ENCODE results near the gene DUSP19. TPM values are rescaled to one million over a fixed set of nuclear protein-coding genes. Genes with fewer than 3 reads are reported as not detected.

The DUSP19 gene
- total RNA-seq, 1 experiment from 2014 or later = 0.86 TPM

GRCh38 chr2:183105402-183106134, 27.0 kb downstream of the DUSP19 start:
- H3K9me3 ChIP-seq = no peaks in the 10 kb centered on the region
- H3K27me3 ChIP-seq = no peaks in the 10 kb centered on the region
- DNase-seq = peak; percentile 9
- no peaks in the 10 kb centered on the region for H3K36me3 ChIP-seq
- no peak overlapping the region for H3K4me3 ChIP-seq

DNA sequence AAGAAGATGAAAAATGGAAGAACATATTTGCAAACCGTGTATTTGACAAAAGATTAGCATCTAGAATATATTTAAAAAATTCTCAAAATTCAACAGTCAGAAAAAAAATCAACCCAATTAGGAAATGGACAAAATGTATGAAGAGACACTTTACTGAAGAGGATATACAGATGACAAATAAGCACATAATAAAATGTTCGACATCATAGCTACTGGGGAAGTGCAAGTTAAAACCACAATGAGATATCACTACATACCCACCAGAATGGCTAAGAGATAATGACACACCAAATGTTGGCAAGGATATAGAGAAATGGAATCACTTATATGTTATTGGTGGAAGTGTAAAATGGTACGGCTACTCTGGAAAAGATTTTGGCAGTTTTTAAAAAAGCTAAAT, 34.0 kb downstream of the DUSP19 start:
- no peak overlapping the region for H3K4me3 ChIP-seq
- H3K27me3 ChIP-seq = no peaks in the 10 kb centered on the region
- no peaks in the 10 kb centered on the region for H3K9me3 ChIP-seq
- DNase-seq = no peak
- H3K36me3 ChIP-seq = no peaks in the 10 kb centered on the region

DNA sequence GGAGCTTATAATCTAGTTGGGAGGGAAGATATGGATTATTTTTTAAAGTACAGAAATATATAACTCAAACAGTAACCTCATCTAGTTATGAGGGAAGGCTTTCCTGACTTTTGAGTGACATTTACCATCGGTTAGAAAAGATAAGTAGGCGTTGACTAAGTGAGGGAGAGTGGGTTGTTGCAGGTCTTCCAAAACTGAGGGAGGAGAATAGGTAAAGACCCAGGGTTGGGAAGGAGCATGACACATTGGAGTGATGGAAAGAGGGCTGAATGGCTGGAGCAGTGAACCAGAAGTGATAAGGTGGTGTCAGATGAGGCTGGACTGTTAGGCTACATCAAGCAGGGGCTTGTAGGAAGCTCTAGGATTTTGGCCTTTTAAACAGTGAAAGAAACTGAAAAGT, 35.1 kb downstream of the DUSP19 start:
- Histone ChIP-seq H3K36me3 (no peaks in the 10 kb centered on the region), H3K9me3 (no peaks in the 10 kb centered on the region), H3K27me3 (no peaks in the 10 kb centered on the region), H3K4me3 (no peak overlapping the region)
- DNase-seq = no peak

DNA sequence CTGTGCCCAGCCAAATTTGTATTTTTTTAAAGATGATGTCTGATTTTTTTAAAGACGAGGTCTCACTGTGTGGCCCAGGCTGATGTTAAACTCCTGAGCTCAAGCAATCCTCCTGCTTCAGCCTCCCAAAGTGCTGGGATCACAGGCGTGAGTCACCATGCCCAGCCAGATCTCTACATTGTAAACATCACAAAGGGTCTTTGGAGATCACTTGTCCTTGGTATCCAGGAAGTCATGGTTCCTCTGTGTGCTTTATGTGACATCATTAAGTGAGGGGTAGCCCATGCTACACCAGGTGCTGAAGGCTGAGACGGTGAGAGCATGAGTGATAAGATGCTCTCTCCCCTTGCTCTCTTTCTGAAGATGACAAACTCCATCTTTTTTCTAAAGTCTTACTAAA, 38.7 kb downstream of the DUSP19 start:
- Histone ChIP-seq H3K27me3 (no peaks in the 10 kb centered on the region), H3K4me3 (no peak overlapping the region), H3K36me3 (no peaks in the 10 kb centered on the region), H3K9me3 (no peaks in the 10 kb centered on the region)
- no peak for DNase-seq

DNA sequence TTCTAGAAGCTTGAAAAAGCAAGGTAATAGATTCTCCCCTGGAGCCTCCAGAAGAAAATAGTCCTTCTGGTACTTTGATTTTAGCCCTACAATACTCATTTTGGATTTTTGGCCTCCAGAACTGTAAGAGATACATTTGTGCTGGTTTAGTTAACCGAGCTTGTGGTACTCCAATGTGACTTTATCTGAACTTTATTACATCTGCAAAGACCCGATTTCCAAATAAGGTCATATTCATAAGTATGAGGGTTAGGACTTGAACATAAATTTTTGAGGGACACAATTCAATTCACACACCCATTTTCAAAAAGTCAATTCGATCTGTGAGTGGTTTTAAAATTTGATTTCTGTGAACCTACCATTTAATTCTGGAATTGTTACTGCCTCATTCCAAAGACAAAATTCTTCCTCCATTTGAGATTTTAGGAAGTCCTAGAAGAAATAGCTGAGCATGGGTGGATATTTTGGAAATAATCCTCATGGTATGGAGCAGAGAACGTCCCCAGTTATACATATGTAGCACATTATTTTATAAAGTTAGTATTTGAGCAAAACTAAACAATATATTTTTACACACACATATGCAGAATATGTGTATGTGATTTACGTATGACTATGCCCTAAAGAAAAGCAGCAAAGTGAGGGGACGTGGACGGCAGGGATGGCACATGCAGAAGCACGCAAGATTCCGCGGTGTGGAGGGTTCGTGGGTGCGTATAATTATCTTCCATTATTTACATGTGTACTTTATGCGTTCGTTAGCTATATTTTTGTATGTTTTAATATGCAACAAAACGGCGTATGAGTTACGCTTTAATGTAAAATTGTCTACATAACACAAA, 44.8 kb downstream of the DUSP19 start:
- peak; percentile 18 for DNase-seq
- Histone ChIP-seq H3K36me3 (no peaks in the 10 kb centered on the region; the same call in 1 of the 2 replicates), H3K27me3 (no peaks in the 10 kb centered on the region), H3K4me3 (peak overlapping the region; percentile 90), H3K9me3 (no peaks in the 10 kb centered on the region)

- no peaks in the 10 kb centered on the region for H3K9me3 ChIP-seq
- H3K27me3 ChIP-seq = no peaks in the 10 kb centered on the region
- DNase-seq = no peak
- peak overlapping the region; percentile 90 for H3K4me3 ChIP-seq
- H3K36me3 ChIP-seq = peaks cover 4% of the 10 kb centered on the region
Measured at GRCh38 chr2:183123959-183124221, 45.3 kb downstream of the DUSP19 start.

GRCh38 chr2:183124222-183124956, 45.8 kb downstream of the DUSP19 start, which contains the start of gene NUP35:
NUP35 (plus strand) TSS chr2:183124443; CDS start chr2:183124458, 15 bp downstream.
- peak within 1 kb of the TSS; percentile 90 for H3K4me3 ChIP-seq
- no peaks in the 10 kb centered on the region for H3K27me3 ChIP-seq
- H3K9me3 ChIP-seq = no peaks in the 10 kb centered on the region
- peaks cover 7% of the 10 kb centered on the region for H3K36me3 ChIP-seq
- peak; percentile 85 for DNase-seq

- Histone ChIP-seq H3K27me3 (no peaks in the 10 kb centered on the region), H3K36me3 (peaks cover 11% of the 10 kb centered on the region), H3K9me3 (no peaks in the 10 kb centered on the region), H3K4me3 (peak overlapping the region; percentile 90)
- DNase-seq = no peak
Measured at GRCh38 chr2:183124957-183125255, 46.4 kb downstream of the DUSP19 start.

GRCh38 chr2:183125659-183126341, 47.3 kb downstream of the DUSP19 start:
- Histone ChIP-seq H3K36me3 (peaks cover 17% of the 10 kb centered on the region), H3K4me3 (peak overlapping the region; percentile 90), H3K27me3 (no peaks in the 10 kb centered on the region), H3K9me3 (no peaks in the 10 kb centered on the region)
- no peak for DNase-seq

- Histone ChIP-seq H3K4me3 (no peak overlapping the region), H3K9me3 (no peaks in the 10 kb centered on the region), H3K36me3 (peaks cover 23% of the 10 kb centered on the region), H3K27me3 (no peaks in the 10 kb centered on the region)
- no peak for DNase-seq
Measured at GRCh38 chr2:183126635-183127034, 48.1 kb downstream of the DUSP19 start.

- Histone ChIP-seq H3K4me3 (no peak overlapping the region), H3K27me3 (no peaks in the 10 kb centered on the region), H3K36me3 (peaks cover 48% of the 10 kb centered on the region), H3K9me3 (no peaks in the 10 kb centered on the region)
- no peak for DNase-seq
Measured at GRCh38 chr2:183134016-183134415, 55.5 kb downstream of the DUSP19 start.

- Histone ChIP-seq H3K9me3 (0 out of 2 replicates have a peak, but pooled peaks cover 2% of the 10 kb centered on the region), H3K27me3 (no peaks in the 10 kb centered on the region), H3K36me3 (peaks cover 51% of the 10 kb centered on the region), H3K4me3 (no peak overlapping the region)
- DNase-seq = no peak
Measured at GRCh38 chr2:183148955-183149354, 70.4 kb downstream of the DUSP19 start.

GRCh38 chr2:183149489-183149888, 70.9 kb downstream of the DUSP19 start:
- Histone ChIP-seq H3K9me3 (no peaks in the 10 kb centered on the region), H3K27me3 (no peaks in the 10 kb centered on the region), H3K4me3 (no peak overlapping the region), H3K36me3 (peaks cover 48% of the 10 kb centered on the region)
- no peak for DNase-seq

Other genes starting within 250 kb of the DUSP19 start
- not detected in 2 replicates for gene FRZB, start 212.1 kb upstream of the DUSP19 start, total RNA-seq (2014; rRNA removed; shearing (Covaris generic); ENCODE audit: low replicate concordance)
- 106 and 287 TPM in 2 replicates for gene NCKAP1, start 40.3 kb upstream of the DUSP19 start, total RNA-seq (2014; rRNA removed; shearing (Covaris generic); ENCODE audit: low replicate concordance)
- gene NUP35, start 45.7 kb downstream of the DUSP19 start, total RNA-seq (2014; rRNA removed; shearing (Covaris generic); ENCODE audit: low replicate concordance) = 25.7 and 31.1 TPM in 2 replicates